ENCODE data around the gene KLF18. TPM values are rescaled to one million over a fixed set of nuclear protein-coding genes. Genes with fewer than 3 reads are reported as not detected.

KLF18 gene
- not detected for polyA plus RNA-seq

DNA sequence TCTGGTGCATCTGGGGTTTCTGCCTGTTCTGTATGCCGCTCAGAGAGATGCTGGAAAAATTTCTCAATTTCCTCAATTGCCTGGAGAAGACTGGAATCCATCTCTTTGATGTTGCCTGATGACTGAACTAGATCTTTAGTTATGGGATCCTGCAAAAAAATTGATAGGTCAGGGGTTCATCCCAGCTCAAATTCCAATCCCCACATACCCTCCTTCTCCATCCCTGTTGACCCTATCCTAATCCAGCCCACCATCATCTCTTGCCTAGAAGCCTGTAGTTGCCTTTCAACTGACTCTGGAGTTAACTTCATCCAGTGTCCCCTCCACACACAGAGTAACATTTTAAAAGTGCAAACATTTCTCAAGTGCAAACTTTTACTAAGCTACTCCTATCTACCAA lies at the start of gene KLF18:
Gene KLF18, minus strand, starts transcription at position 101 of the 400 bp plus-strand sequence. Its CDS starts 0 bp downstream, at position 101.
- Mint-ChIP-seq H3K27me3 (ENCODE audit: low read depth in 3 of 3) (peaks cover 0 to 3% (median 3%) of the 10 kb centered on the region in 3 donors), H3K36me3 (peaks cover 0 to 7% (median 3%) of the 10 kb centered on the region in 3 donors), H3K27ac (no peak within 1 kb of the TSS), H3K4me1 (no peaks in the 10 kb centered on the region), H3K4me3 (no peak within 1 kb of the TSS), H3K9me3 (peaks cover 15 to 28% (median 17%) of the 10 kb centered on the region in 6 donors)
- DNase-seq, result no peak

DNA sequence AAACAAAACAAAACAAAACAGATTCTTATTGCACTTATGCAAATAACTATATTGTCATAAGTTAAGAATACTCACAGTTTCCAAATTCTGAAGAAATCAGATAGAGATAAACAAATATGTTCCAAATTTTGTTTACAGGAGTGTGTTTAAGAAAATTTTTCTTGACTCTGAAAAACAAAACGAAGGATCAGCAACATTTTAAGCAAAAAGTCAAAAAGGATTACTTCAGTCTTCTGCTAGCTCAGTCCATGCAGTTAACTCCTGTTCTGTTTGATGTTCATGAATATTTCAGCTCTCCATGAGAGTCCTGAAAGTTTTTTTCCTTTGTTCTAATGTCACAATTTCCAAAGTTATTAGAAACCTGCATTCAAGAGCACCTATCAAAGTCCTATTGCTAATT lies 33.2 kb upstream of the KLF18 start:
- Mint-ChIP-seq H3K4me3 (no peak overlapping the region), H3K9me3 (peaks cover 0 to 3% (median 0%) of the 10 kb centered on the region in 6 donors), H3K4me1 (no peaks in the 10 kb centered on the region), H3K27ac (no peak overlapping the region), H3K36me3 (no peaks in the 10 kb centered on the region), H3K27me3 (ENCODE audit: low read depth in 3 of 3) (peaks cover 0 to 6% (median 4%) of the 10 kb centered on the region in 3 donors)
- no peak for DNase-seq

DNA sequence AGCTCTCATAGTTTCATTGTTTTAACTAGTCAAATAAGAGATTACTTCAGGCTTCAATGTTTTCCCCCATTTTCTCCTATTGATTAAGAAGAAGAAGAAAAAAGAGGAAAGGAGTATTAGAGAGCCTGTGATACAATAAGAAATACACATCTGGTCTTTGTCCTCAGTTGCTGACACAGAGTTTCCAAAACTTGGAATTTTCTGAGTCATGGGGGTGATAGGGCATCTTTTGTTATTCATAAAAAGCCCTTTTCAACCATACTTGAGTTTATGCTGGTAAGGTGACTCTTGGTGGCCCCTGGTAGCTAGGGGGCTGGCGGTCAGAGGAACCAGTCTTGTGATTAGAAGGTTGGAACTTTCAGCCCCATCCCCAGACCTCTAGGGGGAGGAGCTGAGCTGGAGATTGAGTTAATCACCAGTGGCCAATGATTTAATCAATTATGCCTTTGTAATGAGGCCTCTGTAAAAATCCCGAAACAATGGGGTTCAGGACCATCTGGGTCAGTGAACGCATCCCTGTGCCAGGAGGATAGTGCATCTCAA lies 28.9 kb upstream of the KLF18 start:
- H3K27me3 Mint-ChIP-seq (ENCODE audit: low read depth in 3 of 3), result peaks cover 5 to 12% (median 6%) of the 10 kb centered on the region in 3 donors
- peaks cover 0 to 8% (median 6%) of the 10 kb centered on the region in 3 donors for H3K36me3 Mint-ChIP-seq
- H3K27ac Mint-ChIP-seq, result no peak overlapping the region
- H3K4me1 Mint-ChIP-seq, result peaks cover 8% of the 10 kb centered on the region in 2 donors
- H3K9me3 Mint-ChIP-seq, result peaks cover 7 to 15% (median 8%) of the 10 kb centered on the region in 6 donors
- no peak overlapping the region for H3K4me3 Mint-ChIP-seq
- DNase-seq, result no peak

DNA sequence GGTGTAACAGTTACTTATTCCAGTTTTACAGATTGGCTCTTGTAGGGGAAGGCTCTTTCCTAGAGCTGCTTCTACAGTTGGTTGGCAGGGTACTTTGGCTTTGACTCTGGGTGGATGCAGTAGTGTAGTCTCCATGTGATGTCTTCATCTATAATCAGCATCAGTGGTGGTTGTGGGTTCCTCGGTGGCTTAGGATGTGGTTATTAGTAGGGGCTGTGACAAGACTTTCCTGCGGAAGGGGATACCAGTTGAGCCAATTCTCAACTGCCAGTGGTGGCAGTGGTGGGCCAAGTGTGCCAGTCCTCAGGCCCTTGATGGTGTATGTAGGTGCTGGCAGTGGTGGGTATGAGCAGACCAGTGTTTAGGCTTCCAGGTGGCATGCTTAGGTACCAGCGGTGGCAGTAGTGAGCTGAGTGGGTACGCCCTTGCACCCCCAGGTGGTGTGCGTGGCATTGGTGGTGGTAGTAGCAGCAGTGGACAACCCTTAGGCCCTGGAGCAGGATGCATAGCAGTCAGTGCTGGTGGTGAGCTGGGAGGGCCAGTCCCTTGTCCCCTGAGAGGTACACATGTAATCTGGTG lies 27.2 kb upstream of the KLF18 start:
- Mint-ChIP-seq H3K9me3 (peaks cover 5 to 15% (median 8%) of the 10 kb centered on the region in 6 donors), H3K4me3 (no peak overlapping the region), H3K4me1 (peaks cover 8% of the 10 kb centered on the region in 2 donors), H3K27me3 (ENCODE audit: low read depth in 3 of 3) (peaks cover 6 to 12% (median 8%) of the 10 kb centered on the region in 3 donors), H3K36me3 (peaks cover 0 to 8% (median 6%) of the 10 kb centered on the region in 3 donors), H3K27ac (no peak overlapping the region)
- DNase-seq, result no peak

DNA sequence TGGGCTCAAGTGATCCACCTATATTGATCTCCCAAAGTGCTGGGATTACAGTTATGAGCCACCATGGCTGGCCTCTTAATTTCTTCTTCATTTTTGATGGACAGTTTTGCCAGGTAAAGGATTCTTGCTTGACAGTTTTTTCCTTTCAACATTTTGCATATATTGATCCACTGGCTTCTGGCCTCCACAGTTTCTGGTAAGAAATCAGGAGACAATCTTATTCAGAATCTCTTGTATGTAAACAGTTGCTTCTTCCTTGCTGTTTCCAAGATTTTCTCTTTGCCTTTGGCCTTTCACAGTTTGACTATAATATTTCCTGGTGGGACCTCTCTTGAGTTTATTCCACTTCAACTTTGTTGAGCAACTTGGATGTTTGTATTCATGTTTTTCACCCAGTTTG lies 20.1 kb upstream of the KLF18 start:
- Mint-ChIP-seq H3K9me3 (no peaks in the 10 kb centered on the region), H3K27me3 (ENCODE audit: low read depth in 3 of 3) (peaks cover 2 to 11% (median 3%) of the 10 kb centered on the region in 3 donors), H3K27ac (no peak overlapping the region)

DNA sequence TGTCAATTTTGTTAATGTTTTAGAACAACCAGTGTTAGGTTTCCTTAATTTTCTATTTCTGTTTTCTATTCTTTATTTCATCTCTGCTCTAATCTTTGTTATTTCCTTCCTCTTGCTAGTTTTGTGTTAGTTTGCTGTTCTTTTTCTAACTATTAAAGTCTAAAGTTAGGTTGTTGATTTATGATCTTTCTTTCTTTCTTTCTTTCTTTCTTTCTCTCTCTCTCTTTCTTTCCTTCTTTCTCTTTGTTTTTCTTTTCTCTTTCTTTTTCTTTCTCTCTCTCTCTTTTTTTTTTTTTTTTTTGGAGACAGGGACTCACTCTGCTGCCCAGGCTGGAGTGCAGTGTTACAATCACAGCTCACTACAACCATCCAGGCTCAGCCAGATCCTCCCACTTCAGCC lies 17.4 kb upstream of the KLF18 start:
- no peak overlapping the region for H3K4me3 Mint-ChIP-seq
- H3K27me3 Mint-ChIP-seq (ENCODE audit: low read depth in 3 of 3), result peaks cover 0 to 6% (median 0%) of the 10 kb centered on the region in 3 donors
- H3K9me3 Mint-ChIP-seq, result no peaks in the 10 kb centered on the region

More for the DNA sequence above, 20.1 kb upstream of the KLF18 start:
- Mint-ChIP-seq H3K36me3 (no peaks in the 10 kb centered on the region), H3K4me1 (no peaks in the 10 kb centered on the region), H3K4me3 (no peak overlapping the region)
- DNase-seq, result no peak

DNA sequence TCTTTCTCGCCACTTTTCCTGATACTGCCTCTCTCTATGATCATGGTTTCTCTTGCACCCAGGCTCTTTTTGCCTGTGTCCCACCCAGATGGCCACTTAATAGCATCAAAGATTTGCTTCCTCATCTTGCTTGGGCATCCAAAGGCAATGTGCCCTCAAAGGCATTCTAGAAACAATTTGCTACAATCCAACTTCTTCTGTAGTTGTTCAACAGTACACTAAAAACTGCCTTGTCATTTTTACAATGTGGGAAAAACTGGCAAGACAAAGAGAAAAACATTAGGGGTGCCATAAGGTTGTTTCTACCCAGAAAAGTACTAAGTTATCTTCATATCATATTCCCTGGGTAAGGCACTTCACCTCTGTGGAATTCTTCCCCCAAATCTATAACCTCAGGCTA lies 16.5 kb upstream of the KLF18 start:
- Mint-ChIP-seq H3K27ac (no peak overlapping the region), H3K36me3 (no peaks in the 10 kb centered on the region), H3K27me3 (ENCODE audit: low read depth in 3 of 3) (peaks cover 0 to 2% (median 0%) of the 10 kb centered on the region in 3 donors), H3K4me3 (no peak overlapping the region), H3K4me1 (no peaks in the 10 kb centered on the region), H3K9me3 (no peaks in the 10 kb centered on the region)
- no peak for DNase-seq

More for the DNA sequence above, 17.4 kb upstream of the KLF18 start:
- no peak for DNase-seq
- H3K4me1 Mint-ChIP-seq, result no peaks in the 10 kb centered on the region
- no peaks in the 10 kb centered on the region for H3K36me3 Mint-ChIP-seq
- H3K27ac Mint-ChIP-seq, result no peak overlapping the region

DNA sequence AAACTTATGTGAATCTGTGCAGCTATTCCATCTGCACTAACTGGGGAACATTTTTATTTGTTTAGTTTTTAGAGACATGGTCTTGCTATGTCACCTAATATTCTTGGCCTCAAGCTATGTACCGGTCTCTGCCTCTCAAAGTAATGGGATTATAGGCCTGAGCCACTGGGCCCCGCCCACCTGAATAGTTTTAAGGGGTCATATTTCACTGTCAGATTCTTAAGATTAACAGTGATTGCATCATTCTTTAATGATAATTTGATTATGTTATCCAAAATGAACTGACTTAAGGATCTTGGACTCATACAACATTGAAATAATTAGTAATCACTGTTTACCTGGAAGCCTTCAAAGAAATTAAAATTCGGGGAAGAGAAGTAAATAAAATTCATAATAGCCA lies 12.6 kb upstream of the KLF18 start:
- no peaks in the 10 kb centered on the region for H3K4me1 Mint-ChIP-seq

DNA sequence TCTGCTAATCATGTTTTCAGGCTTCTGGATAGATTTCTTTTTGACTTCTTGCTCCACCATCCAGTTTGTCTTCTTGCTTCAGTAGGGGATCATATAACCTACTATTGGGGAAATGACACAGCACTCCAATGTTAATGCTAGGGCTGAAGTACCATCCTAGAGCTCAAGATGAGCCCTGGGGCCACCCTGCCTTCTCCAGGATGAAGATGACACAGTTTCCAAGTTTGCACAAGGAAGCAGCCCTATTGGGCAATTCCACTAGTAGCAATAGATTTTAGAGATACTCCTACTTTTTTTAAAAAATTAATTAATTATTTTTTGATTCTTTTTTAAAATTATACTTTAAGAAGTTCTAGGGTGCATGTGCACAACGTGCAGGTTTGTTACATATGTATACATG lies 11.3 kb upstream of the KLF18 start:
- Mint-ChIP-seq H3K4me3 (no peak overlapping the region), H3K9me3 (no peaks in the 10 kb centered on the region), H3K36me3 (no peaks in the 10 kb centered on the region), H3K4me1 (no peaks in the 10 kb centered on the region), H3K27me3 (ENCODE audit: low read depth in 3 of 3) (peaks cover 0 to 6% (median 2%) of the 10 kb centered on the region in 3 donors), H3K27ac (no peak overlapping the region)
- DNase-seq, result no peak

More for the DNA sequence above, 12.6 kb upstream of the KLF18 start:
- Mint-ChIP-seq H3K9me3 (no peaks in the 10 kb centered on the region), H3K36me3 (no peaks in the 10 kb centered on the region), H3K4me3 (no peak overlapping the region), H3K27me3 (ENCODE audit: low read depth in 3 of 3) (peaks cover 0 to 6% (median 2%) of the 10 kb centered on the region in 3 donors), H3K27ac (no peak overlapping the region)
- no peak for DNase-seq

DNA sequence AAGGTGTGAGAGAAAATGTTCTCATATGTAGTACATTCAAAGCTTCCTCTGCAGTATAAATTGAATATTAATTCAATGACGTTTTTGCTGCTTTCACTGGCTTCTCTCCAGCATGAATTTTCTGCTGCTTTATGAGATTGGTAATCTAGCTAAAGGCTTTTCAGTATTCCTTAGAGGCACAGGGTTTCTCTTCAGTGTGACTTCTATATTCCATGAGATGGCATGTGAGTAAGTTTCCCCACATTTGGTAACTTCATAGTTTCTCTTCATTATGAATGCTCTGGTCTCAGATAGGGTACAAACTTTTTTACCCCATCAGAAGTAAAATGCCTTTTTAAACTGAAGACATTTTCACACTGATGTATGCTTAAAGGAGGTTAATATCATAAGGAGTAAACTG lies 10.4 kb upstream of the KLF18 start:
- no peaks in the 10 kb centered on the region for H3K36me3 Mint-ChIP-seq

DNA sequence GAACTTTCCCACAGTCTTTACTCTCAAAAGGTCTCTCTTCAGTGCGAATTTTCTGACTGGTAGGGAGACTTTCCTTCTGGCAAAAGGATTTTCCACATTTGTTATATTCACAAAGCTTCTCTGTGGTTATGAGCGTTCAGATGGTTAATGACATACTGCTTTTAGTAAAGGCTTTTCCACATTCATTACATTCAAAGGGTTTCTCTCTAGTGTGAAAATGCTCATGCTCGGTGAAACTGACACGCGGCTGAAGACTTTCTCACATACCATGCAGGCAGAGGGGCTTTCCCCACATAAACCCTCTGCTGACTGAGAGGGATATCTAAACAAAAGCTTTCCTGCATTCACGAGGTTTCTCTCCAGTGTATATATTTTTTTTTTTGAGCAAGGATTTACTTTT lies 9.9 kb upstream of the KLF18 start:
- Mint-ChIP-seq H3K4me3 (no peak overlapping the region), H3K36me3 (no peaks in the 10 kb centered on the region), H3K27ac (no peak overlapping the region), H3K9me3 (peaks cover 0 to 4% (median 0%) of the 10 kb centered on the region in 6 donors), H3K27me3 (ENCODE audit: low read depth in 3 of 3) (peaks cover 0 to 6% (median 2%) of the 10 kb centered on the region in 3 donors), H3K4me1 (no peaks in the 10 kb centered on the region)
- no peak for DNase-seq

More for the DNA sequence above, 10.4 kb upstream of the KLF18 start:
- H3K9me3 Mint-ChIP-seq, result peaks cover 0 to under 1% (median 0%) of the 10 kb centered on the region in 6 donors
- H3K4me1 Mint-ChIP-seq, result no peaks in the 10 kb centered on the region
- H3K27ac Mint-ChIP-seq, result no peak overlapping the region
- peaks cover 0 to 6% (median 2%) of the 10 kb centered on the region in 3 donors for H3K27me3 Mint-ChIP-seq (ENCODE audit: low read depth in 3 of 3)
- no peak for DNase-seq
- no peak overlapping the region for H3K4me3 Mint-ChIP-seq

DNA sequence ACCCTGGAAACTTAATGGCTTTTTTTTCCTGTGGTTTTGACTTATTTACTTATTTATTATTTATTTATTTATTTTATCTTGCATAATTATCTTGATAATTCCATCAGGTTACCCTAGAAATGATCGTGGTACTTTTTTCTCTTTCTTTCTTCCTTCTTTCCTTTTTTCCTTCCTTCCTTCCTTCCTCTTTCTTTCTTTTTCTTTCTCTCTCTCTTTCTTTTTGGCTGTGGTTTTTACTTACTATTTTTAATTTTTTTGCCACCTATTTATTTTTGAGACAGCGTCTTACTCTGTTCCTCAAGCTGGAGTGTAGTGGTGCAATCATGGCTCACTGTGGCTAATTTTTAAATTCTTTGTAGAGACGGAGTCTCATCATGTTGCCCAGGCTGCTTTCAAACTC lies 6.2 kb upstream of the KLF18 start:
- peaks cover 0 to 7% (median 3%) of the 10 kb centered on the region in 3 donors for H3K36me3 Mint-ChIP-seq

DNA sequence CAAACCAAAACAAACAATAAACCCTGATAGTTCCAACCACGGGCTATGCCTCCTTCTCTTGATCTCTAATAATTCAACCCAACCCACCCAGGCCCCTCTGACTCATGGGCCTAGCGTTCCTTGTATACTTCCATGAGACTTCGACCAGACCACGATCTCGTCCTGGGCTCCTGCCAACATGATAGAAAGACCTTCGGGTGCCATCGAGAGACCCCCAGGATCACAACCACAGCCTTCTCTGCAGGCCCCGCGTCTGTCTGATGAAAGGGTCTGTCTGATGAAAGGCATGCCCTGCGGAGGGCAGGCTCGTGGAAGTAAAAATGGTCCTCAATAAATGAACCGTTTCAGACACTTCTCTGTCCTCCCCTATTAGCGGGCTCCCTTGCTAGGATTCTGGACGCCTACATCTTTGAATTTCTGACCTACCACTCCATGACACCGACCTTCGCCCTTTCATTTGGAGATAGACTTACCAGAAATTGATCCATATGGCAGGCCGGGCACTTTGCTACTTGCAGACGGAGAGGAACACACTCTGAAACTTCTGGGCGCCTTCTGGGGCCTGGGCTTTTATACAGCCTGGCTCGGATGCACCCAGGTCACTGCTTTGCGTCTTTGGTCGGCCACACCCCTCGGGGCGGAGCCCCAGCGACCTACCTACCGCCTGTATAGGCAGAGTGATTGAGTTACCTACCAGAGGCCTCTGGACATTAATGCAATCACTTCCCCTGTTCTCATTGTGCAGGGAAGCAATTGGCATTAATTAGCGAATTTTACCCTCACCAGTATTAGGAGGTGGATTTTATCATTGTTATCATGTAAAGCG lies 5.3 kb upstream of the KLF18 start:
- Mint-ChIP-seq H3K4me3 (no peak overlapping the region), H3K9me3 (peaks cover 16 to 30% (median 17%) of the 10 kb centered on the region in 6 donors), H3K36me3 (peaks cover 0 to 7% (median 3%) of the 10 kb centered on the region in 3 donors), H3K27ac (no peak overlapping the region), H3K27me3 (ENCODE audit: low read depth in 3 of 3) (peaks cover 0 to 7% (median 2%) of the 10 kb centered on the region in 3 donors), H3K4me1 (no peaks in the 10 kb centered on the region)
- no peak for DNase-seq

More for the DNA sequence above, 6.2 kb upstream of the KLF18 start:
- H3K4me1 Mint-ChIP-seq, result no peaks in the 10 kb centered on the region
- H3K4me3 Mint-ChIP-seq, result no peak overlapping the region
- H3K27ac Mint-ChIP-seq, result no peak overlapping the region
- peaks cover 0 to 7% (median 2%) of the 10 kb centered on the region in 3 donors for H3K27me3 Mint-ChIP-seq (ENCODE audit: low read depth in 3 of 3)
- DNase-seq, result no peak
- H3K9me3 Mint-ChIP-seq, result peaks cover 16 to 30% (median 17%) of the 10 kb centered on the region in 6 donors

Data from immature natural killer cell (primary cell).